Anterior cingulate cortex (tissue), 58 donors: Measurements from ENCODE around the gene HACD4.

Experiments
- DNase-seq, 58 donors: peaks; one replicate each; lab custom pipeline; 2025; lab: John Stamatoyannopoulos, UW

Gene HACD4

DNA sequence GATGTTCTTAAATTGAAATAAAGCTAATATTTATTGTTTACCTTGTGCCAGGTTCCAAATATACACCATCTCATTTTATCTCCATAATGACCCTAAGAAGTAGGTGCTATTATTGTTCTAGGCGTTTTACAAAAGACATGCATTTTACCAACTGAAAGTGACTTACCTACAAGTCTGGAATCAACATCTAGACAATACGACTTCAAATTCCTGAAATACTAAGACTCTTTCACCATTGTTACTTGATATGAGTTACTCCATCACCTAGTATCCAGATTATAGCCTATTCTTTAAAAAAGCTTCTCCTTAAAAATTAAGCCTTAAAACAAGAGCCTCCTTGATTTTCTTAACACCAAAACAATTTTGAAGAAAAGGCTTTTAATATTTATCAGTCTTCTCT lies 13.3 kb downstream of the HACD4 start:
- no peak for DNase-seq

DNA sequence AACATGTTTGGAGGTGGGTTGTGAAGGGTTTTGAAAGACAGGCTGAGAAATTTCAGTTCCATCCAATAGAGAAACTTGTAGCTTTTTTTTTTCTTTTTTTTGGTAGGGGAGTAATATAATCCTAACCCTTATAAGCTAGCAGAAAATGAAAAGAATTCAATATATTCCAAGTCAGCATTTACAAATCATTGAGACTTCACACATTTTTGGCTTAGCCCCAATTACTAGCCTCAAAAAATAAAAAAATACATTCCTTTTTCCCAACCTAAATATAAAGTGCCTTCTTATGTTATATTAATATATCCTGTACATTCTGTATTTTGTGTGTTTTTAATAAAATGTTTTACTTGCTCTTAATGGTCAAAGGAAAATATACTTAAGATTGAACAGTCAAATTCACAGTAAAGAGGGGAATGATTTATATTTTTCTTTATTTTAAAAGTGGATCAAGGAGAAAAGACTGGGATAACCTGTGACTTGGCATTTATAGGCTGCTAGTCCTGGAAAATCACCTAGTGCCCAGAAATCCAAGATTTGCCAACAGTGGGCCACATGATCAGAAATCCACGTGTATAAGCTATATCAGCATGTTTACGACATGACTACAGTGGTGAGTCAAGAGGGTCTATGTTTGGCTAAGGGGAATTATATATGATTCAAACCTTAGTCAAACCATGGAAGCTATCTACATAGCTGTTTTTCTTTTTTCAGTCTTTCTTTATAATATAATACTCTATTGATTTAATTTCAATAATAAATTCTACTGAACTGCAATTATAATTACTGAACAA lies 14.5 kb downstream of the HACD4 start:
- DNase-seq = no peak

DNA sequence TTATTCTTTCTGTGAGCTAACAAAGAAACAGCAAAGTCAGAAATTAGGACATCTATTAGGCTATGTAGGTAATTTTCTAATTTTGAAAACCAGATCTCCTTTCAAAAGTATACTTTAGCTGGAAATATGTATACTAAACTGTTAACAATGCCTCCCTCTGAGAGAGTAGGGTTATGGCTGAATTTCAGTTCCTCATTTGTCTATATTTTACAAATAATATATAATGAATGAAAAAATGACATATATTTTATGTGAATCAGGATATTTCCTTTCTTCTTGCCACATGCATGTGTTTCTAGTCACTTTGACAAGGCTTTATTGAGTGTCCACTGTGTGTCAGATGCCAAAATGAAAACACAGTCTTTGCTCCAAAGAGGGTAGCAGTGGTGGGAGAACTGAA lies 15.4 kb downstream of the HACD4 start:
- no peak for DNase-seq

DNA sequence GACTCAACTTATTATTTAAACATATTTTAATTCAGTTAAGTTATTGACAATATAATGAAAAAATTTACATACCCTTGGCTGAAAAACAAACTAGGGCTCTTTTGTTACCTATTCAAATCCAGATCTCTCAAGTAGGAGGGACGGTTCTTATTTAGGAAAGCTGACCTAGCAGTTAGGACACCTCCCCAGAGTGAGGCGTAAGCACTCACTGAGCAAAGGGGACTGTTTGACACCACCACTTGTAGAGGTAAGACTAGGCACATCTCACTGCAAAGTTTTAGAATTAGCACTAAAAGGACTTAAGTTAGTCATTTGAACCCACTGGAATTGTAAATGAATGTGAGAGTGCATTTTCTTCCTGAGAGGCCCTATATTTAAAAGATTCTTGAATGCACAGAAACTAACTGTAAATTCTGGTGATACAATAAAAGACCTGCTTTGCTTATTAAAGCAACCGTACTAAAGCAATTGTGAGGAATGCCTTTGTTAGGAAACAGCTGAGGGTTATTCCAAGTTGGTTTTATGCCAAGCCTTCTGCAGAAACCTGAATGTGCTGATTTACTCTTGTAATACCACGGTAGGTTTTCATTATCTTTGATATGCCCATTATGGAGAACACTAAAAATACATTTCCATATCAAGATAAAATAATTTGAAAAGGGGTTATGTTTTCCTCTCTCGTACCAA lies 16.2 kb downstream of the HACD4 start:
- DNase-seq = no peak

DNA sequence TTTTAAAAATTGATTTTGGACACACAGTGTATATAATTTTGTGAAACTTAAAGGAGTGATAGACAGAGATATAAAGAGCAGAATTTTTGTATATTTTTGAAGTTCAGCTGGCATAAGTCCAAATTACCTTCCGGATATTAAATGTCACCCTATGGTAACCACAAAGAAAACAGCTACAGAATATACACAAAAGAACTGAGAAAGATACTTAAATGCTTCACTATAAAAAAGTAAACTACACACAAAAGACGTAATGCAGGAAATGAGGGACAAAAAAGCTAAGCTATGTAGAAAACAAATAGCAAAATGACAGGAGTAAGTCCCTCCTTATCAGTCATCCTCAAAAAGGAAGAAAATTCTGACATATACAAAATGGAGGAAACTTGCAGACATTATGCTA lies 29.4 kb downstream of the HACD4 start:
- no peak for DNase-seq

DNA sequence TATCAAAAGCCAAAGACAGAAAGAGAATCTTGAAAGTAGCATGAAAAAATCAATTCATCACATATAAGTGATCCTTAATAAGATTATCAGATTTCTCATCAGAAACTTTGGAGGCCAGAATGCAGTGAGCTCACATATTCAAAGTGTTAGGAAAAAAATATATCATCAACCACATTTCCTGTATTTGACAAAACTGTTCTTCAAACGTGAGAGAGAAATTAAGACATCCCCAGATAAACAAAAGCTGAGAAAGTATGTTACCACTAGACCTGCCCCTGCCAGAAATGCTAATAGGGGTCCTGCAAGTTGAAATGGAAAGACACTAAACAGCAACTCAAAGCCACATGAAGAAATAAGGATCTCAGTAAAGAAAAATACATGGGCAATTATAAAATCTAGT lies 29.9 kb downstream of the HACD4 start:
- DNase-seq = no peak

DNA sequence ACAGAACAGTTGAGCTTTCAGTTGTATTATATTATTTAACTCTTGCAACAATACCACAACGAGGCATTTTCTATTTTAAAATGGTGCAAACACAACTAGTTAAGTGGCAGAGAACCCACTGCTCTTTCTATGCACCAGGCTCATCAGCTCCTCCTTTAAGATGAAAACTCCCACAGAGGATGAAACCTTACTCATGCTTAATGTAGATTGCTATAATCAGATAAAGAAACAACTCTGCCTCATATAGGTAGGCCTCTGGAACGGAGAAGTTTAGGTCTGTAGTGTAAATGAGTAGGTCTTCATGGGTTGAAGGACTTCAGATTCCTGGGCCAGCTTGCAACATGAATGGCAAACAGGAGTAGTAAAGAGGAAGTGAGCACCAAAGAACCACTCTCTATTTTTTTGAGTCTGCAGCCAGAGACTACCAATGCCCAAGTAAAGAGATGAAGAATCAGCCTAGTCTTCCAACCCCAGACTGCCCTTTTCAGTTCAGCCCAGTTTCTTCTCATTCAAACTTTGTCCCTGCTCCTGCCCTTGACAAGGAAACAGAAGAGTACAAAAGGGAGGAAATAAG lies 33.9 kb downstream of the HACD4 start:
- DNase-seq = no peak

DNA sequence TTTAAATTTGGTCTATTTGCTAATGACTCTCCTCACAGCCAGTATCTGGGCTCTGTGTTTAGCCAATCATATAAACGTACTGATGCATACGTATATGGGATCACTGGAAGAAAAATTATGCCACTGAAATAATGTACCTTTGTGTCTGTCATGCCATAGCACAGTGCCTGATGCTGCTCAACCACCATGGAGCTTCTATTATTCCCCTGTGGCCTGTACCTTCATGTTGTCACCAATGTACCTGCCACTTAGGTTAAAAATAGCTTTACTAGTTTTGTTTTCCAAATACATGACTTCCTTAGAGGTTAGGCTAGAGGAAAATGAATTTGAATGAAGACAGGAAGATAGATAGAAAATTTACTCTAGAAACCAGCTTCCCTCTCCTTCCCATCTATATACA lies 34.6 kb downstream of the HACD4 start:
- DNase-seq = no peak

DNA sequence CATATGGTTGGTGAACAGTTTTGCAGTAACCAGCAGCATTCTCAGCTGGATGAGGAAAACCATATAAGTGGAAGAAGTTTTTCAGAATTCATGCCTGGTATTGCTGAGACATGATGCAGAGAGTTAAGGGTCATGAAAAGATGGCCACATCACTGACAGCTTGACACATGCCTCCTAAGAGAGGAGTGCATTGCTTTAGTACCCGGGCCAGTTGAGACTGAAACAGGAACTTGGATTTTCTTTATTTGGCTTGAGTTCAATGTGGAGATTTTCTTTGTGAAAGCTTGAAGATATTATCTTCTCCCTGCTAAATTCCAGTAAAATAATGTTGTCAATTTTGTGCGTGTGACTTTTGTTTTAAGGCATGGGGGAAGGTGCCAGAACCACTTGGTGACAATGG lies 35.8 kb downstream of the HACD4 start:
- no peak for DNase-seq

DNA sequence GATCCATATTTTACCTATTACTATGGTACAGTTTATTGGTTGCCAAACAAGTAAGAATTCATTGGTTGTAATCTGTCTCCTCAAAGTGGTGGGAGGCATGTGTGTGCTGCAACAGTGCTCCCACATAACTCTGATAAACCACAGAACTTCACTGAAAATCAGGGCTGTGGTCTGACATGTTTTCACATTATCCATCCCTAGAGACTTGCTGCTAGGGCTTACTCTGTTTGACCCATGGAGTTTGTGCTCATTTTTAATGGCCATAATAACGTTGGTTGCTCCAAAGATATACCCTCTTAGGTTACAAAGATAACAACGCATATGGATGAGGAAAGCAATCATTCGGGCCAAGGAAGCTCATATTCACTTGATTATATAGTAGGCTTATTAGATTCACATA lies 37.0 kb downstream of the HACD4 start:
- no peak for DNase-seq

DNA sequence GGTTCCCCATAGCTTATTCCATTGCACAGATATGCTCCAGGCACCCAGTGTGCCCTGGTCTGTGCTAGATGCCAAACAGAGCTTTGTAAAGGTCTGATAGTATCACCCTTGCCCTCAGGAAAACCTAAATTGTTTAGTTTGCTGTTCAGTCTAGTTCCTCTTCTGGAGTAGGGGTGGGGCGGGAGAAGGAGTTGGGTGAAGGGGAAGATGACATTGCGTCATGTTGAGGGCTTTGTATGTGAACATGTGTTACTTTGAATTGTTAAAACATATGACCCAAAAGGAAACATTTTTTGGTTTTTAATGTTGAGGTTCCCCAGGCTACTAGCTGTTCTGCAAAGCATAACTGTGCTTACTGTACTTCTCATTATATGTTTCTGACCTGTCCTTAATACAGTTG lies 40.6 kb downstream of the HACD4 start:
- peak in 2 of 58 donors; percentile 1 to 13 for DNase-seq

DNA sequence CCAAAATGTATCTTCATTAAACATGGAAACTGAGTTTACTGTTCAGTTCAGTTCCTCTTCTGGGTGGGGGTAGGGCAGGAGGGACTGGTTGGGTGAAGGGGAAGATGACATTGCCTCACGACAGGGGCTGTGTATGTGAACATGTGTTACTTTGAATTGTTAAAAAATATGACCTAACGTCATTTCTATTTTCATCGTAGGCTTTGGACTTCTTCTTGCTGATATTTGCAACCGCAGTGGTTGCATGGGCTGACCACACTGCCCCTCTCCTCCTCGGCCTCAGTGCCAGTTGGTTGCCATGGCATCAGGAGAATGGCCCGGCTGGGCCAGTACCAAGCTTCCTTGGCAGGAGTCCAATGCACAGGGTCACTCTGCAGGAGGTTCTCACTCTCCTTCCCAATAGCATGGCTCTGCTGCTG lies 41.5 kb downstream of the HACD4 start:
- DNase-seq = peak in 53 of 58 donors; percentile 3 to 83 (median 55)

DNA sequence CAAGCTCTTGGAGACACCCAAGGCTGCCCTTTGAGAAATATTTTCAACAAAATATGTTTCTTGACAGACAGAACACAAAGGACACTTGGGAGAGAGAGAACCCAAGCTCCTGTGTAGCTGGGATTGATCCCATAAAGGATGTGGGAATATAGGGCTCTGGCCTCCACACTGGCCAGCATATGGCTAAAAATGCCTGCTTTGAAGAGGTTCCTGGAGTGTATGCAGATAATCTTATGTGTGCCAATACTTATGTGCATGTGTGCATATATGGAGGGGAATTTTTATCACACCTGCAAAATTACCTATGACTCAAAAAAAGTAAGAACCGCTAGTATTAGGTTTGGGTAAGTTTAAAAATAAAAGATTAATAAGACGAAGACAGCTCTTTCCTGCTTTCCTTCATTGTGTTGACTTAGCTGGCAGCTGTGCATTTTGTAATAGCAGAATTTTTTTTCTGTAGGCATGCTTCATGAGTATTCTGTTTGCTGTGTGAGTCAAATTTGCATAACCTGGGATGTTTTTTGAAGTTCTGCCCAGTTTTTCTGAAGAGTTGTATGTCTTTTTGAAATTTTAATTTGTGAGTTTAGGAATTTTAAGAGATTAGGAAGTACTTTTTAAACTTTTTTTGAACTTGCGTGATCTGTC lies 42.6 kb downstream of the HACD4 start:
- no peak for DNase-seq

DNA sequence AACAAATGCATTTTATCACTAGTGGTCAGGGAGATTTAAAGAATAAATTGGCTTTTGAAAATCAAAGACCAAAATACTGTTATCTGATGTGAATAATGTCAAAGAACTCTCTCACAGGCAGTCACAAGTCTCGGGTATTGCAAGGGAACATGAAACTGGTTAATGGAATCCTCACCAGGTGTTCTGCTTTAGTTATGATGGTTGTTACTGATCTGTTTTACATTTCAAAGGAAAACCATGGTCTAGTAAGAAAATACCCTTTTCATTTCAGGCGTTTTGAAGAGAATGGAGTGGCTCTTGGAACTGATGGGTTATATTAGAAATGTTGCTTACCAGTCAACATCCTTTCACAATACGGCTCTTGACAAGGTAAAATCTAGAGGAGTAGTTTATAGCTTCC lies 43.4 kb downstream of the HACD4 start:
- DNase-seq = no peak

DNA sequence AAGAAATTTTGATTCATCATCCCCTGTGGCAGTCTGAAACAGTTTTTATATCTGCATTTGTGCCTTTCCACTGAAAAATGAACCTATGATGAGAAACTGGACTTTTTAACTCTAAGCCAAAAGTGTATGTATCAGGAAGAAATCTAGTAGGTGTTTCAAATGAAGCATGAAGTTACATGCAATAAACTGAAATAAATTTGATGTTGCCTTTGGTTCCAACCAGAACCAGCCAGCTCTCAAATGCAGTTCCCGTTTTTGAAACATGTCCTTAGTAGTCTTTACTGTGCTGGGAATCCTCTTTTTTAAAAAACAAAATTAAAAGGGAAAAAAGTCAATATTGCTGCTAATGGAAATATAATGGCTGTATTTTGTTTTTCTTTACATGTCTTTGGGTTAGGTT lies 43.9 kb downstream of the HACD4 start:
- DNase-seq = no peak

DNA sequence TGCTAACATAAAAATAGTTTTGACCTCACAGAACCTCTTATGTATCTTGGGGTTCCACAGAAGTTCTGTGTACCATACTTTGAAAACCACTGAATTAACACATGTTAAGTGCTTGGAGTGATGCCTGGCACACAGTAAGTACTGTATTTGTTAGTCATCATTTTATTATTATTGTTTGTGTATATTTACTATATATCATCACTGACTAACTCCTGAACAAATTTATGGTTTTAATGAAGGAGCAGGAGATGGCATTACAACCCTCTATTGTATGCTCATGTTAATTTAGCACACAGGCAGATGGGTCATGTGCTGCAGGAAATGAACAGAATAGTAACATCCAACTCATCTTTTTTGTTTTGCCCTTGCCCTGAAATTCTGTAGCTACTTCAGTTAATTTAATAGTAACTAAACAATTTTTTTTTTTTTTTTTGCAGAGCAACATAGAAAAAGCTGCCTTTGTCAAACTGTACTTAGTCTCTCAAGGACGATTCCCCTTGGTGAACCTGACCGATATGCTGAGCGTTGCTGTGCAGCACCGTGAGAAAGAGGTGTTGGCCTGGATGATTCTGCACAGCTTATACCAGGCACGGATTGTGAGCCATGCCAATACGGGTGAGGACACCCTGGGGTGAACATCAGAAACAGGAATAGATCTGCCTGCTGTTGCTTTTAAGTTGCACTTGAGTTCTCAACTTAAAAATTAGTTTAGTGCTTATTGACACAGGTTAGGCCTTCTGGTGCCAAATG lies 45.4 kb downstream of the HACD4 start:
- DNase-seq = no peak

DNA sequence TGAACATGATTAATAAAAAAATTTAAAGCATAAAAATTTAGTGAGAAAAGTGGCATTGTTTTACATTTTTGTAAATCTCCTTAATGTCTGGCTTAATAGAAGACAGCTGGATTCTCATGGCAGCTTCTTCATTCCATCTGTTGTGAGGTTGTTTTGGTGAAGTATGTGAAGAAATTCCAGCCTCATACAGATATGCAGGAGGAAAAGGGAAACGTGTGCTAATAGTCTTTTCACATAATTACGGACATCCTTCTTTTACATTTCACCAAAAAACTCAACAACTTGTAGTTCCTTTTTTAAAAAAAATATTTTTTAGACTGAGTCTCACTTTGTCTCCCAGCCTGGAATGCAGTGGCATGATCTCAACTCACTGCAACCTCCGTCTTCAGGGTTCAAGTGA lies 46.9 kb downstream of the HACD4 start:
- no peak for DNase-seq

DNA sequence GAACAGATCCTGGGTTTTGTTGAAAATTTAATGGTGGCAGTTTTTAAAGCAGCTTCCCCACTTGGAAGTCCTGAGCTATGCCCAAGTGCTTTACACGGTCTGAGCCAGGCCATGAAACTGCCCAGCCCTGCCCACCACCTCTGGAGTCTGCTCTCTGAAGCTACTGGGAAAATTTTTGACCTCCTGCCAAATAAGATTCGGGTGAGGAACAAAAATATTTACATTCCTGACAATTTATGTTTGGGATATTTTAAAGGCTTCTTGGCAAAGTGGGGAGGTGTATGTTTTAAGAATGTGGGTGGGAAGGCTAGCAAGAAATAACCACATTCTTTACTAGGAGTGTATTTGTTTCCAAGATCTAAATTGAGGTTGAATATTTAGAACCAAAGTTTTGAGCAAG lies 50.0 kb downstream of the HACD4 start:
- DNase-seq = peak in 1 of 58 donors; percentile 8

DNA sequence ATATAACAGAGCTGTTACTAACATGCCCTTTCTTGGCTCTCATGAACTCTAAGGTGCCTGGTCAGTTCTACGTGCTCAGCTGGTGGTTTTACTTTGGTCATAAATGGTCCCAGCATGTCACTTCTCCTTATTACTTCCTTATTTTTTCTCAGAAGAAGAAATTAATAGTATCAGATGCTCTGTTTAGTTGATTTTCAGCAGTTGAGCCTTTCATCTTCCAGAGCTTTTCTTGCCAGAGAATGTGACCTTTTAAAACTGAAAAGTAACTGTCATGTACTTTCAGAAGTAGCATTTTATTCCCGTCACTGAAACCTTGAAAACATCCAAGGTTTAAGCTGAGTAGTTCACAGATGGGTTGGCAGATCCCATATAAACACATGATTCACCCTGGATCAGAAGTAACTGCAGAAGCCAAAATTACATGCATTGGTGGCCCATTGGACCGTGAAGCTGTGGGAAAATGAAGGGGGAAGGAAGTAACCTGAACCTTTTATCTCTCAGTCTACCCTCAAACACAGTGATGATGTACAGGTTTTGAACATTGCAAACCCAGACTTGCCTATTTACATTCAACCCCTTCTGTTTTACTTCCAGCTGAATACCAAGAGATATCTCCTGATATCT lies 50.5 kb downstream of the HACD4 start:
- DNase-seq = peak in 4 of 58 donors; percentile 1 to 18 (median 4)

DNA sequence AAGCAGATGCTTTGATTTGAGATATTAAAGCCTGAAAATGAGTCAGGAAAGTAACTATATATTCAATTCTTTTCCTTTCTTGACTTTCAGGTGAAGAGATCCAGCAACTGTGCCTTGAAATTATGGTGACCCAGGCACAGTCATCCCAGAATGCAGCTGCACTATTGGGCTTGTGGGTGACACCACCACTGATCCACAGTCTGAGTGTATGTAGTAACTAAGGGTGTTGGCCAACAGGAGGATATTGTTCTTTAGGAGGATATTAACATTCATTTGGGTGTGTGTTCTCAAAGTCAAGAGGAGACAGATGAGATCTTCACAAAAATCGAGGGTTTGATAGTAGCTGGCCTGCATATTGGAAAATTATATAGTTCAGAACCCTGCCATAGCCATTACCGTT lies 53.2 kb downstream of the HACD4 start:
- DNase-seq = no peak
